PC-3 (cell line): Measurements from ENCODE around the gene CAPZB. TPM values are rescaled to one million over a fixed set of nuclear protein-coding genes. Genes with fewer than 3 reads are reported as not detected.

Experiments
- ATAC-seq: fragments of 200-7000 bp; cut with Tn5 transposase; 2 replicates; pipeline ENCODE4 v1.9.1; 2020; ENCODE audit warnings: mild to moderate bottlenecking, moderate library complexity
- BruUV-seq: library from RNA; stranded (reverse); fragments of 400-500 nt; replicated peaks from 2 replicates; lab custom pipeline; 2021; lab: Mats Ljungman, UMichigan
- CTCF ChIA-PET: fragments of 300-600 bp; sonication (Branson Sonifier 250); formaldehyde crosslinking; loops from one replicate; lab custom pipeline; 2022; ENCODE audit warnings: antibody characterized with exemption; lab: Charles Lee
- POLR2A ChIA-PET: fragments of 300-600 bp; sonication (Branson Sonifier 250); formaldehyde crosslinking; loops from one replicate; lab custom pipeline; 2022; ENCODE audit warnings: antibody characterized with exemption; ENCODE audit not compliant: unreplicated experiment; lab: Charles Lee
- DNase-seq: peaks from one replicate; pipeline ENCODE4 v3.0.0-alpha.2; 2015
- H2AFZ ChIP-seq: fragments of 300-600 bp; sonication (generic); 2 replicates; pipeline ENCODE4 v1.6.0; 2016; ENCODE audit warnings: antibody characterized with exemption, low read length
- H3F3A ChIP-seq: fragments of 300-600 bp; sonication (generic); one replicate; pipeline ENCODE4 v1.6.0; 2017; ENCODE audit warnings: antibody characterized with exemption, low read length, control low read depth, mild to moderate bottlenecking; ENCODE audit not compliant: unreplicated experiment
- H3K27ac ChIP-seq: fragments of 300-600 bp; sonication (generic); 2 replicates; pipeline ENCODE4 v1.5.1; 2016; ENCODE audit warnings: mild to moderate bottlenecking, low read length
- H3K27me3 ChIP-seq: fragments of 300-600 bp; sonication (generic); 2 replicates; pipeline ENCODE4 v1.6.1; 2016; ENCODE audit warnings: low read length, mixed read lengths
- H3K36me3 ChIP-seq: fragments of 300-600 bp; sonication (generic); 2 replicates; pipeline ENCODE4 v1.6.1; 2016; ENCODE audit warnings: low read depth, mixed run types, low read length, mixed read lengths
- H3K4me1 ChIP-seq: fragments of 300-600 bp; sonication (generic); 2 replicates; pipeline ENCODE4 v1.5.1; 2016; ENCODE audit warnings: low read length; ENCODE audit not compliant: insufficient read depth
- H3K4me2 ChIP-seq: fragments of 300-600 bp; sonication (generic); 2 replicates; pipeline ENCODE4 v1.6.0; 2016; ENCODE audit warnings: low read length
- H3K4me3 ChIP-seq: fragments of 300-600 bp; sonication (generic); 2 replicates; pipeline ENCODE4 v1.5.1; 2016; ENCODE audit warnings: mild to moderate bottlenecking, low read length, mixed read lengths
- H3K79me2 ChIP-seq: fragments of 300-600 bp; sonication (generic); 2 replicates; pipeline ENCODE4 v1.6.1; 2017; ENCODE audit warnings: low read length, mixed read lengths
- H3K9ac ChIP-seq: fragments of 300-600 bp; sonication (generic); 2 replicates; pipeline ENCODE4 v1.6.0; 2016; ENCODE audit warnings: mild to moderate bottlenecking, low read length
- H3K9me2 ChIP-seq: fragments of 300-600 bp; sonication (generic); replicated peaks from 2 replicates; pipeline ENCODE4 v1.6.1; 2016; ENCODE audit warnings: mixed run types, low read length, mixed read lengths
- H3K9me3 ChIP-seq: fragments of 300-600 bp; sonication (generic); 2 replicates; pipeline ENCODE4 v1.6.1; 2016; ENCODE audit warnings: low read length, mixed read lengths
- H4K20me1 ChIP-seq: fragments of 300-600 bp; sonication (generic); 2 replicates; pipeline ENCODE4 v1.6.1; 2016; ENCODE audit warnings: low read length, mixed read lengths
- EZH2 ChIP-seq: fragments of 300-600 bp; sonication (generic); IDR thresholded peaks from one replicate; pipeline ENCODE4 v1.6.1; 2017; ENCODE audit warnings: antibody characterized with exemption, mild to moderate bottlenecking, low read length; ENCODE audit not compliant: unreplicated experiment
- EZH2phosphoT487 ChIP-seq: fragments of 300-600 bp; sonication (generic); IDR thresholded peaks from 2 replicates; pipeline ENCODE4 v1.6.1; 2018; ENCODE audit warnings: mild to moderate bottlenecking, antibody characterized with exemption, low read length, borderline replicate concordance
- intact Hi-C: fragments of 100-400 bp; cut with micrococcal nuclease; formaldehyde crosslinking; loops from 2 replicates; pipeline ENCODE4 v1.9.0; 2023
- total RNA-seq: library from RNA; depleted of rRNA; stranded (reverse); fragments of >200 nt; gene quantifications from 2 replicates; pipeline ENCODE4 v1.2.3, GENCODE V29; 2014
- TF ChIP-seq, protein P1 (sequence below): fragments of 300-600 bp; sonication (generic); conservative IDR thresholded peaks from 2 replicates; pipeline ENCODE4 v1.5.1; 2017; ENCODE audit warnings: antibody characterized with exemption, low read depth, mild to moderate bottlenecking, low read length

Gene CAPZB
- total RNA-seq, 1 experiment from 2014 or later: 86.7 TPM

- H3K36me3 ChIP-seq: peaks cover 10% of the 10 kb centered on the region; the same call in 1 of the 2 replicates
- ChIA-PET POLR2A (no interaction called here), CTCF (no interaction called here)
- H3K9me3 ChIP-seq: no peaks in the 10 kb centered on the region
- no peak overlapping the region for H2AFZ ChIP-seq
- H3K9ac ChIP-seq: no peak overlapping the region
- ATAC-seq: no peak
- no peaks in the 10 kb centered on the region for H3K27me3 ChIP-seq
- intact Hi-C loops: no loop called here
- no peak for DNase-seq
- H4K20me1 ChIP-seq: peaks cover 21% of the 10 kb centered on the region; the same call in 1 of the 2 replicates
- TF ChIP-seq, protein P1, sequence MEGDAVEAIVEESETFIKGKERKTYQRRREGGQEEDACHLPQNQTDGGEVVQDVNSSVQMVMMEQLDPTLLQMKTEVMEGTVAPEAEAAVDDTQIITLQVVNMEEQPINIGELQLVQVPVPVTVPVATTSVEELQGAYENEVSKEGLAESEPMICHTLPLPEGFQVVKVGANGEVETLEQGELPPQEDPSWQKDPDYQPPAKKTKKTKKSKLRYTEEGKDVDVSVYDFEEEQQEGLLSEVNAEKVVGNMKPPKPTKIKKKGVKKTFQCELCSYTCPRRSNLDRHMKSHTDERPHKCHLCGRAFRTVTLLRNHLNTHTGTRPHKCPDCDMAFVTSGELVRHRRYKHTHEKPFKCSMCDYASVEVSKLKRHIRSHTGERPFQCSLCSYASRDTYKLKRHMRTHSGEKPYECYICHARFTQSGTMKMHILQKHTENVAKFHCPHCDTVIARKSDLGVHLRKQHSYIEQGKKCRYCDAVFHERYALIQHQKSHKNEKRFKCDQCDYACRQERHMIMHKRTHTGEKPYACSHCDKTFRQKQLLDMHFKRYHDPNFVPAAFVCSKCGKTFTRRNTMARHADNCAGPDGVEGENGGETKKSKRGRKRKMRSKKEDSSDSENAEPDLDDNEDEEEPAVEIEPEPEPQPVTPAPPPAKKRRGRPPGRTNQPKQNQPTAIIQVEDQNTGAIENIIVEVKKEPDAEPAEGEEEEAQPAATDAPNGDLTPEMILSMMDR: no peak
- TF ChIP-seq EZH2 (no peak), EZH2phosphoT487 (no peak)
- no peaks in the 10 kb centered on the region for H3F3A ChIP-seq
- peaks cover 67% of the 10 kb centered on the region for H3K79me2 ChIP-seq
- BruUV-seq: no TSS peak
- no peak overlapping the region for H3K4me2 ChIP-seq
- H3K4me3 ChIP-seq: no peak overlapping the region
- peaks cover 15% of the 10 kb centered on the region for H3K4me1 ChIP-seq
- H3K9me2 ChIP-seq: no peaks in the 10 kb centered on the region
- no peak overlapping the region for H3K27ac ChIP-seq
Measured at GRCh38 chr1:19411612-19412011, 73.7 kb downstream of the CAPZB start.

- ChIA-PET CTCF (no interaction called here), POLR2A (no interaction called here)
- Histone ChIP-seq H3K4me2 (no peak overlapping the region), H3K36me3 (peaks cover 10% of the 10 kb centered on the region; the same call in 1 of the 2 replicates), H3K27me3 (no peaks in the 10 kb centered on the region), H2AFZ (no peak overlapping the region), H3K4me3 (no peak overlapping the region), H3F3A (no peaks in the 10 kb centered on the region), H4K20me1 (peaks cover 19% of the 10 kb centered on the region; the same call in 1 of the 2 replicates), H3K9ac (no peak overlapping the region), H3K9me3 (no peaks in the 10 kb centered on the region), H3K79me2 (peaks cover 65% of the 10 kb centered on the region), H3K27ac (no peak overlapping the region), H3K9me2 (no peaks in the 10 kb centered on the region), H3K4me1 (peaks cover 11% of the 10 kb centered on the region)
- intact Hi-C loops: no loop called here
- TF ChIP-seq, protein P1: no peak
- TF ChIP-seq EZH2phosphoT487 (no peak), EZH2 (no peak)
- BruUV-seq: no TSS peak
- no peak for DNase-seq
- ATAC-seq: no peak
Measured at GRCh38 chr1:19410393-19410792, 74.9 kb downstream of the CAPZB start.

GRCh38 chr1:19409477-19410341, 75.6 kb downstream of the CAPZB start:
- Histone ChIP-seq H2AFZ (no peak overlapping the region), H3K4me2 (no peak overlapping the region), H3F3A (no peaks in the 10 kb centered on the region), H3K4me3 (no peak overlapping the region), H3K9ac (no peak overlapping the region), H3K79me2 (peaks cover 63% of the 10 kb centered on the region), H3K27me3 (no peaks in the 10 kb centered on the region), H3K9me3 (no peaks in the 10 kb centered on the region), H3K36me3 (peaks cover 10% of the 10 kb centered on the region; the same call in 1 of the 2 replicates), H3K27ac (no peak overlapping the region), H3K4me1 (peaks cover 11% of the 10 kb centered on the region), H4K20me1 (0 out of 2 replicates have a peak, but pooled peaks cover 12% of the 10 kb centered on the region), H3K9me2 (no peaks in the 10 kb centered on the region)
- intact Hi-C loops: no loop called here
- no TSS peak for BruUV-seq
- POLR2A ChIA-PET: no interaction called here
- ATAC-seq: no peak
- TF ChIP-seq EZH2 (no peak), EZH2phosphoT487 (no peak)
- TF ChIP-seq, protein P1: no peak
- CTCF ChIA-PET: no interaction called here
- DNase-seq: no peak
